Lung (tissue), 12 donors: Measurements from ENCODE around the gene OR4K2. TPM values are rescaled to one million over a fixed set of nuclear protein-coding genes. Genes with fewer than 3 reads are reported as not detected.

ENCODE experiments used
- ATAC-seq: fragments of 200-7000 bp; cut with Tn5 transposase; one replicate; pipeline ENCODE4 v1.9.1; 2020; ENCODE audit warnings: moderate number of reproducible peaks; ENCODE audit not compliant: insufficient read depth, low FRiP score
- DNase-seq, 3 donors: peaks; one replicate each; pipeline ENCODE4 v3.0.0-alpha.2; 2013 to 2017
- H3K27ac ChIP-seq, 2 donors: one replicate each; pipeline ENCODE4 v1.5.1; 2013; ENCODE audit warnings: mild to moderate bottlenecking in 2 of 2, moderate library complexity in 2 of 2, control low read depth in 1 of 2, inconsistent platforms in 1 of 2, low read depth in 1 of 2, low read length in 1 of 2
- H3K27me3 ChIP-seq, 3 donors: one replicate each; pipeline ENCODE4 v1.5.1; 2013; ENCODE audit warnings: low read length in 2 of 3; ENCODE audit not compliant: control insufficient read depth in 3 of 3, insufficient read depth in 3 of 3
- H3K36me3 ChIP-seq, 4 donors: one replicate each; pipeline ENCODE4 v1.5.1; 2013; ENCODE audit warnings: low read length in 4 of 4, mild to moderate bottlenecking in 1 of 4, moderate library complexity in 1 of 4; ENCODE audit not compliant: control insufficient read depth in 4 of 4, insufficient read depth in 4 of 4
- H3K4me1 ChIP-seq, 5 donors: one replicate each; pipeline ENCODE4 v1.5.1; 2013; ENCODE audit warnings: low read length in 5 of 5, mild to moderate bottlenecking in 2 of 5, moderate library complexity in 1 of 5; ENCODE audit not compliant: control insufficient read depth in 5 of 5, insufficient read depth in 5 of 5
- H3K4me3 ChIP-seq: one replicate; pipeline ENCODE4 v1.5.1; 2013; ENCODE audit warnings: mild to moderate bottlenecking, control low read depth, moderate library complexity
- H3K9ac ChIP-seq, 2 donors: one replicate each; pipeline ENCODE4 v1.5.1; 2013; ENCODE audit warnings: low read length in 2 of 2, control low read depth in 1 of 2; ENCODE audit not compliant: insufficient read depth in 1 of 2
- H3K9me3 ChIP-seq, 4 donors: one replicate each; pipeline ENCODE4 v1.5.1; 2013; ENCODE audit warnings: low read length in 3 of 4, mild to moderate bottlenecking in 1 of 4, moderate library complexity in 1 of 4; ENCODE audit not compliant: control insufficient read depth in 4 of 4, insufficient read depth in 3 of 4
- CTCF ChIP-seq: IDR thresholded peaks from 2 replicates; pipeline ENCODE4 v1.5.1; 2012; ENCODE audit warnings: mild to moderate bottlenecking; ENCODE audit errors: control extremely low read depth, extremely low read depth
- WGBS, 2 donors: extraction: QIAGEN DNeasy Blood & Tissue Kit; methylation state at CpG; one replicate each; pipeline ENCODE4 v1.1.7; 2013; 5-methylcytosine and 5-hydroxymethylcytosine counted together
- polyA plus RNA-seq, 2 donors: library from polyadenylated mRNA; stranded (reverse); fragments of 200-250 nt; gene quantifications; one replicate each; pipeline ENCODE4 v1.2.1, GENCODE V29; 2013
- total RNA-seq, 2 donors: library from RNA; depleted of rRNA in 1 of 2; stranded (reverse); fragments of >200 nt in 1 of 2; gene quantifications; one replicate each; pipeline ENCODE4 v1.2.1, GENCODE V29; 2014 to 2021
- donor health status: control.
- donor health status: control.
- donor health status: Bipolar disorder and iron deficiency.
- donor health status: healthy.
- donor health status: DM: yes; HTN: yes; CAD: no.

The OR4K2 gene
- total and polyA plus RNA-seq, 4 donors: not detected

- Histone ChIP-seq H3K27me3 (no peaks in the 10 kb centered on the region), H3K9me3 (peaks cover 0 to 8% (median 4%) of the 10 kb centered on the region in 4 donors), H3K36me3 (no peaks in the 10 kb centered on the region), H3K4me1 (no peaks in the 10 kb centered on the region), H3K4me3 (no peak overlapping the region), H3K27ac (no peak overlapping the region), H3K9ac (no peak overlapping the region)
- DNase-seq (no peak), ATAC-seq (no peak)
- TF ChIP-seq CTCF: no peak
Observed at GRCh38 chr14:19906665-19907064, 31.7 kb downstream of the OR4K2 start.

GRCh38 chr14:19911114-19911513, 36.2 kb downstream of the OR4K2 start:
- no peaks in the 10 kb centered on the region for H3K4me1 ChIP-seq
- no peaks in the 10 kb centered on the region for H3K27me3 ChIP-seq
- no peak overlapping the region for H3K4me3 ChIP-seq
- peaks cover 0 to 6% (median 4%) of the 10 kb centered on the region in 4 donors for H3K9me3 ChIP-seq
- ATAC-seq: no peak
- no peak for DNase-seq
- H3K9ac ChIP-seq: no peak overlapping the region
- WGBS, 2 donors: 52 to 60% methylated on average over 3 of the region's 3 CpGs
- no peak for TF ChIP-seq CTCF
- no peak overlapping the region for H3K27ac ChIP-seq
- no peaks in the 10 kb centered on the region for H3K36me3 ChIP-seq

DNA sequence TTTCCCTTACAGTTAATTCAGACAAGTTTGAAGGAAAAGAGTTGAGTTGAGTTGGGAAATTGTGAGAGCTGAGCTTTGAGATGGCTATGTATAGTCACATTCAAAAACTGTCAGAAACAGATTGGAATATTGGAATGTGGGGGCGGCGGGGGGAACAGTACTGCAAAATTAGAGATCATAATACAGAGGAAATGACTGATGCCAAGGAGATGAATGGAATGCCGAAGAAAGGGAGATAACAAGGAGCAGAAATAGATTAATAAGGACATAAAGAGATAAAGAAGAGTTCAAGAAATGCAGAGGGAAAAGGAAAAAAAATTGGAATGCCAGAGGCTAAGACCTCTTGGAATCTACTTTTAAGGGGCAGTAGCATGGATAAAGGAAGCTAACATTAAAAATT, 42.3 kb downstream of the OR4K2 start:
- Histone ChIP-seq H3K27ac (no peak overlapping the region), H3K4me1 (no peaks in the 10 kb centered on the region), H3K9ac (no peak overlapping the region), H3K9me3 (peaks cover 0 to 2% (median 0%) of the 10 kb centered on the region in 4 donors), H3K27me3 (no peaks in the 10 kb centered on the region), H3K36me3 (no peaks in the 10 kb centered on the region), H3K4me3 (no peak overlapping the region)
- TF ChIP-seq CTCF: no peak
- no peak for DNase-seq
- ATAC-seq: no peak
- WGBS, 2 donors: 68 to 76% methylated on average over 3 of the region's 3 CpGs

GRCh38 chr14:19917955-19918518, 43.1 kb downstream of the OR4K2 start:
- DNase-seq (no peak), ATAC-seq (no peak)
- no peak for TF ChIP-seq CTCF
- Histone ChIP-seq H3K4me1 (no peaks in the 10 kb centered on the region), H3K9me3 (peaks cover 0 to 2% (median 0%) of the 10 kb centered on the region in 4 donors), H3K27ac (no peak overlapping the region), H3K27me3 (no peaks in the 10 kb centered on the region), H3K4me3 (no peak overlapping the region), H3K9ac (no peak overlapping the region), H3K36me3 (no peaks in the 10 kb centered on the region)
- 56 to 70% methylated on average over 1 of the region's 1 CpG for WGBS, 2 donors
